ENCODE results near the gene DGLUCY.
"Not testable (repeated sequence)": the region's sequence is repeated elsewhere in the genome, so short reads cannot be mapped to it uniquely, and the experiment has no call there.

Gene DGLUCY

GRCh38 chr14:91113829-91114078 is at the start of gene DGLUCY:
Gene DGLUCY, plus strand, starts transcription at chr14:91114073. Its CDS starts 46,222 bp downstream, at chr14:91160295.
- DNase-seq, result peak; percentile 53

GRCh38 chr14:91065266-91065665 is 48.6 kb upstream of the DGLUCY start:
- no peak for DNase-seq

GRCh38 chr14:91067186-91067585 is 46.7 kb upstream of the DGLUCY start:
- peak; percentile 52 for DNase-seq

GRCh38 chr14:91068642-91069041 is 45.2 kb upstream of the DGLUCY start:
- peak; percentile 14 for DNase-seq

- DNase-seq, result no peak
Observed at GRCh38 chr14:91070572-91070971, 43.3 kb upstream of the DGLUCY start.

- DNase-seq, result no peak
Observed at GRCh38 chr14:91075553-91075952, 38.3 kb upstream of the DGLUCY start.

GRCh38 chr14:91078095-91078737 is 35.7 kb upstream of the DGLUCY start:
- DNase-seq, result peak; percentile 66

- no peak for DNase-seq
Observed at GRCh38 chr14:91080071-91080470, 33.8 kb upstream of the DGLUCY start.

GRCh38 chr14:91082282-91082681 is 31.6 kb upstream of the DGLUCY start:
- no peak for DNase-seq

GRCh38 chr14:91084516-91084915 is 29.4 kb upstream of the DGLUCY start:
- no peak for DNase-seq

- not testable (repeated sequence) for DNase-seq
Observed at GRCh38 chr14:91087470-91087869, 26.4 kb upstream of the DGLUCY start.

GRCh38 chr14:91088585-91089235 is 25.2 kb upstream of the DGLUCY start:
- DNase-seq, result no peak

- no peak for DNase-seq
Observed at GRCh38 chr14:91089958-91090535, 23.8 kb upstream of the DGLUCY start.

- no peak for DNase-seq
Observed at GRCh38 chr14:91090743-91091142, 23.1 kb upstream of the DGLUCY start.

GRCh38 chr14:91092073-91092472 is 21.8 kb upstream of the DGLUCY start:
- no peak for DNase-seq

- not testable (repeated sequence) for DNase-seq
Observed at GRCh38 chr14:91093743-91094472, 20.0 kb upstream of the DGLUCY start.

- DNase-seq, result no peak
Observed at GRCh38 chr14:91094772-91095171, 19.1 kb upstream of the DGLUCY start.

GRCh38 chr14:91095178-91095577 is 18.7 kb upstream of the DGLUCY start:
- DNase-seq, result no peak

GRCh38 chr14:91097657-91098056 is 16.2 kb upstream of the DGLUCY start:
- not testable (repeated sequence) for DNase-seq

GRCh38 chr14:91098591-91098990 is 15.3 kb upstream of the DGLUCY start:
- no peak for DNase-seq

- no peak for DNase-seq
Observed at GRCh38 chr14:91100102-91100501, 13.8 kb upstream of the DGLUCY start.

- no peak for DNase-seq
Observed at GRCh38 chr14:91103116-91103515, 10.8 kb upstream of the DGLUCY start.

GRCh38 chr14:91108941-91109611 is 4.8 kb upstream of the DGLUCY start:
- DNase-seq, result peak; percentile 43
